GM12872 (cell line): Measurements from ENCODE around the gene CST6.

Experiments used
- TF ChIP-seq, protein P1 (sequence below): IDR thresholded peaks from 3 replicates; pipeline ENCODE4 v1.5.1; 2011; ENCODE audit warnings: low read depth, mild to moderate bottlenecking, low read length, moderate library complexity; ENCODE audit not compliant: insufficient read depth

CST6 gene

DNA sequence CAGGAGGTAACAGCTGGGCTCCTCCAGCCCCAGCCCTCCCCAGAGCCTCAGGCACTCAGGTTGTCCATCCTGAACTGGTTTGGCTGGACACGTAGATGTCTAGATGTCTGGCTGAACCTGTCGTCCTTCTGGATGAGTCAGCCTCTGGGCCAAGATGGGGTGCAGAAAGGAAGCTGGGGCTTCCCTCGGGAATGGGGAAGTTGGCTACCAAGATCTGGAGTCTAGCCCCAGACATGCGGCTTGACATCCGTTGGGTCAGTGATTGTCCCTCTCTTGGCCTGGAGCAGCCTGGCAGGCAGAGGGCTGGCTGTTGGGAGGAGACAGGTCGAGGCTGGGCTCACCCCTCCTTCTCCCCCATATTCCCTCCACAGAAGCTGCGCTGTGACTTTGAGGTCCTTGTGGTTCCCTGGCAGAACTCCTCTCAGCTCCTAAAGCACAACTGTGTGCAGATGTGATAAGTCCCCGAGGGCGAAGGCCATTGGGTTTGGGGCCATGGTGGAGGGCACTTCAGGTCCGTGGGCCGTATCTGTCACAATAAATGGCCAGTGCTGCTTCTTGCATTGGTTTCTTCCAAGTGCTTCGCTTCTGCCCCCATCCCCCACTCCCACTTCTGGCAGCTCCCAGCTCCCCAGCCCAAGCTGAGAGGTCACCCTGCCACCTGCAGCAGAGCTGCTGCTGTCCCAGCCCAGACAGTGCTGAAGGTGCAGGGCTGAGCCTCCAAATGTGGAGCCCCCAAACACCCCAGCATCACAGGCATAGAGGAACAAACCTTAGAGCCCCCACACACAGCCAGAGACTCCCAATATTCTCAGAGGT lies 1.3 kb downstream of the CST6 start:
- TF ChIP-seq, protein P1, sequence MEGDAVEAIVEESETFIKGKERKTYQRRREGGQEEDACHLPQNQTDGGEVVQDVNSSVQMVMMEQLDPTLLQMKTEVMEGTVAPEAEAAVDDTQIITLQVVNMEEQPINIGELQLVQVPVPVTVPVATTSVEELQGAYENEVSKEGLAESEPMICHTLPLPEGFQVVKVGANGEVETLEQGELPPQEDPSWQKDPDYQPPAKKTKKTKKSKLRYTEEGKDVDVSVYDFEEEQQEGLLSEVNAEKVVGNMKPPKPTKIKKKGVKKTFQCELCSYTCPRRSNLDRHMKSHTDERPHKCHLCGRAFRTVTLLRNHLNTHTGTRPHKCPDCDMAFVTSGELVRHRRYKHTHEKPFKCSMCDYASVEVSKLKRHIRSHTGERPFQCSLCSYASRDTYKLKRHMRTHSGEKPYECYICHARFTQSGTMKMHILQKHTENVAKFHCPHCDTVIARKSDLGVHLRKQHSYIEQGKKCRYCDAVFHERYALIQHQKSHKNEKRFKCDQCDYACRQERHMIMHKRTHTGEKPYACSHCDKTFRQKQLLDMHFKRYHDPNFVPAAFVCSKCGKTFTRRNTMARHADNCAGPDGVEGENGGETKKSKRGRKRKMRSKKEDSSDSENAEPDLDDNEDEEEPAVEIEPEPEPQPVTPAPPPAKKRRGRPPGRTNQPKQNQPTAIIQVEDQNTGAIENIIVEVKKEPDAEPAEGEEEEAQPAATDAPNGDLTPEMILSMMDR, result no peak

DNA sequence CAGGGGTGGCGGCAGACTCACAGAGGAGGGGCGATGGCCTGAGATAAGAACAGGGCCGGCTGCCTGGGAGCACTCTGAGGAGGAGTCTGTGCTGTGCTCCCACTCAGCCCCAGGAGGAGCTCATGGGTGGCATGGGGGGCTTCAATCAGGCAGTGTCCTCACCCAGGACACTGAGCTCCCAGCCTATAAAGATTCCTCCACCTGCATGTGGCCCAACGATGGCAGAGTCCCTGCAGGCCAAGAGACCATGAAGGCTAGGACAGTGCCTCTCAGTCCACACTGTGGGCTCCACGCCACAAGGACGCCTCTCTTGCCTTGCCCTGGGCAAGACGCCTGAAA lies 1.9 kb downstream of the CST6 start:
- TF ChIP-seq, protein P1, result no peak

DNA sequence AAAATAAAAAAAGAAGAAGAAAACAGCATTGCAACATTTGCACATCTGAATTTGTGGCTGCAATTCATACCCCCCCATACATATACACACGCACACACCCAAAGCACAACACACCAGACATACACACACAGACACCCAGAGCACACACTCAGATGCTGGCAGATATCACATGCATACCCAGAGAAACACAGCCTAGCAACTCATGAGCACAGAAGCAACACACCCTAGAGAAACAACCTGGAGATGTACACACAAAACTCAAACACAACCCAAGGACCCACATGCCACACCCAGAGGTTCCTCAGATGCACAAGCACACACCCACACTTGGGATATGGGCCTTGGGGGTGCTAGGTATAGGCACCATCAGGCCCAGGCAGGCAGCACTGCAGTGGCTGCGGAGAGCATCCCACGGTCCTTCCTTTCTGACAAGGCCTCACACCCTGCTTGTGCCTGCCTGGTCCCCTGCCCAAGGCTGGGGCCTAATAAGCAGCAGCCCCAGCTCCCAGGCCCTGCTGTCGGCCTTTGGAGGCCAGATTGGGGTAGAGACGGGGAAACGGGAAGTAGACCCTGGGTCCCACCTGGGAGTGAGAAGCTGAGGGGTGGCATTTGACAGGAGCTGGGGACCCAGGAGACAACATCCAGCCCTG lies 3.1 kb downstream of the CST6 start:
- TF ChIP-seq, protein P1, result no peak

DNA sequence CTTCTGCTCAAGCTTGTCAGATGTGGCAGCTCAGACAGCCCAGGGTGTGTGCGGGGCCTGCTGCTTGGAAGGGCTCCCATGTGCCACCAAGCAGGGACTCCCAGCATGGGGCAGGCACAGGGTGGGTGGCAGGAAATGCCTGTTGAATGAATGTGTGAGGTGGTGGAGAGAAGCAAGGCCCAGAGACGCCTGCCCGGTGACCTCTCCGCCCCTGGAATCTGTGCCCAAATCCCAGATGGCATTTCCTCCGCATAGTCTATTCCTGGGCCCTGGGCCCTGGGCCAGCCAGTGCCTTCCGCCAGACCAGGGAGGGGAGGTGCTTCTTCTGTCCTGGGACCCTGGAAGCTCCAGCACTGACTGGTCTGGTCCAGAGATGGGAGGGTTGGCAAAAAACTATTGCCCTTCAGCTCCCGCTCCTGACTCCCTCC lies 3.7 kb downstream of the CST6 start:
- TF ChIP-seq, protein P1, result no peak

DNA sequence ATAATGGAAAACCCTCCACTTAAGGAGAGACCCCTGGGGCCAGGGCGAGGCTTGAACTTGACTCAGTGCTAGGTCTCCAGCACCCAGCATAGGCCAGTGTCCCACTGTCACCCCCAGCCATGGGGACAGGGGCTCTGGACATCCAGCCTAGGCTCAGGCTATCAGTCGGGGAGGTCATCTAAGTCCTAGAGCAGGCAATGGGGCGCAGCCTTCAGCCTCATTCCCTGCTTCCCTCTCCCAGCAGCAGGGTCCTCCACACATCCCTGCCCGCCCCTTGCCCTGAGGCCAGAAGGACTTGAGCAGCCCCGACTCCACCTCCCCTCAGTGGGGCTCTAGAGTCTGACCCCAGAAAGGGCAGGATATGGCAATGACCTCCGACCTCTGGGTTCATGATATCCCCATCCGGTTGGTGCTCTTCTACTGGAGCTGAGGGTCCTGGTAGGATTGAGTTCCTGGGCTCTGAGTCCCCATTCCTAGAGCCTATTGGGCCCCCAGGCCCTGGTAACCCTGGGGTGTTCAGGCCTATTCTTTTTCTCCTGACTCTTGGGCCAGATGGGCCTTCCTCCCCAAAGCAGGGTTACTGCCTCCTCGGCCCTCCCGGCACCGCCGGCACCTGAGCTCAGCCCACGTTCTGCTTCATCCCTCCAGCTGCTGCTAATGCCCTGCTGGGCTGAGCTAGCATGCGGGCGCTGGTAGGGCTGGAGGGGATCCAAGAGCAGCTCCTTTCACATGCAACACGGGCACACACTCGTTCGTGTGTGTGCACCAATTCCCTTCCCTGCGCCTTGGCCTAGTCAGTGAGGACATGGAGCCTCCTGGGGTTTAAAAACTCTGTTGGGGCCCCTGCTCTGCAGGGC lies 4.4 kb downstream of the CST6 start:
- TF ChIP-seq, protein P1, result no peak

DNA sequence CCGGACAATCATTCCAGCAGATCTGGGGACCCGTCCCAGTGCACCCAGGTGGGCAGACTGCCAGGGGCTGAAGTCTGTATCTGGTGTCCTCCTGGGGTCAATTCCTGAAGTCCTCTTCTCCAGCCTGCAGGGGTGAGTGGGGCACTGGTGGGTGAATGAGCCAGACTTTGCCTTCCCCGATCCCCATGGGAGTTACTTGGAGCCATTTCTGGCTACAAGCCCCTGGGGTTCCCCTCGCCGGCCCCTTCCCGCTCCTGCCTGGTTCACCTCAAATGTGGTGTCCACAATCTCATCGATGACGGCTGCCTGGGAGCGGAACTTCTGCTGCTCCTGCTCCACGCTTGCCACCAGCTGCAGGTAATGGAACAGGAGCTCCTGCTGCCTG lies 5.0 kb downstream of the CST6 start:
- TF ChIP-seq, protein P1, result no peak

DNA sequence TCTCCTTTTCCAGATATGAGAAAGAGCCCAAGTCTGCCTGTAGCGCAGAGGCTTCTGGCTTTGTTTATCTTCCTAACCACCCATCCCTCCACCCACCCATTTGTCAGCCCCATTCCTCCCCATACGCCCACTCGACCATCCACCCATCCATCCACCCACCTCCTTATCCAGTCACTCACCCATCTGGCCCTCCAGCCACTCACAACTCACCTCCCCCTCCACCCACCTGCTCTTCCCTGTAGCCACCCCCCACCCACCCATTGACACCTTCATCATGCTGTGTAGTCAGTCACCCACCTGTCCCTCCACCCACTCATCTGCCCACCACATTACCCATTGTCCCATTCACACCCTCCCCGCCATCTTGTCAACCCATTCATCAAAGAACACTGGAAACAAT lies 5.5 kb downstream of the CST6 start:
- TF ChIP-seq, protein P1, result no peak
